Stromal cell of bone marrow (primary cell): ENCODE measurements around the gene FAM163B.

Experiments used
- DNase-seq: peaks from one replicate; pipeline ENCODE4 v3.0.0-alpha.2; 2012; ENCODE audit warnings: low read depth

The FAM163B gene

GRCh38 chr9:133598978-133599377, 10.2 kb downstream of the FAM163B start:
- DNase-seq, result no peak

- no peak for DNase-seq
These were observed 11.8 kb downstream of the FAM163B start for GRCh38 chr9:133597316-133597957.

DNA sequence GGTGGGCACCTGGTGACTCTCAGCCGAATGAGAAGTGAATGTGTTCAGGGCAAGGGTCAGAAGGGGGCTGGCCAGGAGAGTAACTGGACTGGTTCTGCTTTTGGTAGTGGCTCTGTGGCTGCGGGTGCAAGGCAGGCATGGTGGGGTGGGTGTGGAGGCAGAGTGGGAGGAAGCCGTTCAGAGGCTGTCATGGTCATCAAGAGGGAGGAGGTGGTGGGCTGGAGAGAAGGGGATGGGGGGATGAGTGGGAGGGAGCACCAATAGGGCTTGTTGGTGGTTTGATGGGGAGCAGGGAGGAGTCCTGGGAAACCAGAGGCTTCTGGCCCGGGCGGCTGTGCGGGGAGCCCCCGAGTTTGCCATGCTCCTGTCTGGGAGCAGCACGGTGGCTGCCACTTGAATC, 13.3 kb downstream of the FAM163B start:
- DNase-seq, result no peak

DNA sequence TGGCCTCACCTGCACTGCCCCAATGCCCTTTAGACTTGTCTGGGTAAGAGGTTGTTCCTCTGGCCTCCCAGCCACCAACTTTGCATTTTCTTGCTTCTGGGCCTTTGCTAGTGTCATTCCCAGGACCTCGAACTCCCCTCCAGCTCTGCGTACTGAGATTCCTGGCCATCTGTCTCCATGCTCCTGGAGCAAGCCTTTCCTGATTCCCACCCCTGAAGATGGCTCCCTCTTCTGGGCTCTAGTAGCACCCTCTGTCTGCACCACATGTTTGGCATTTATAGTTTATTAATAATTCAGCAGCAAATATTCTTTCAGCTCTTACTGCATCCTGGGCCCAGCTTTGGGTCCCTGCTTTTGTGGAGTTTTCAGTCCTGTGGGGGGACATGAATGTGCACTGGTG, 14.9 kb downstream of the FAM163B start:
- DNase-seq, result no peak

- no peak for DNase-seq
These were observed 15.5 kb downstream of the FAM163B start for GRCh38 chr9:133593587-133594253.

DNA sequence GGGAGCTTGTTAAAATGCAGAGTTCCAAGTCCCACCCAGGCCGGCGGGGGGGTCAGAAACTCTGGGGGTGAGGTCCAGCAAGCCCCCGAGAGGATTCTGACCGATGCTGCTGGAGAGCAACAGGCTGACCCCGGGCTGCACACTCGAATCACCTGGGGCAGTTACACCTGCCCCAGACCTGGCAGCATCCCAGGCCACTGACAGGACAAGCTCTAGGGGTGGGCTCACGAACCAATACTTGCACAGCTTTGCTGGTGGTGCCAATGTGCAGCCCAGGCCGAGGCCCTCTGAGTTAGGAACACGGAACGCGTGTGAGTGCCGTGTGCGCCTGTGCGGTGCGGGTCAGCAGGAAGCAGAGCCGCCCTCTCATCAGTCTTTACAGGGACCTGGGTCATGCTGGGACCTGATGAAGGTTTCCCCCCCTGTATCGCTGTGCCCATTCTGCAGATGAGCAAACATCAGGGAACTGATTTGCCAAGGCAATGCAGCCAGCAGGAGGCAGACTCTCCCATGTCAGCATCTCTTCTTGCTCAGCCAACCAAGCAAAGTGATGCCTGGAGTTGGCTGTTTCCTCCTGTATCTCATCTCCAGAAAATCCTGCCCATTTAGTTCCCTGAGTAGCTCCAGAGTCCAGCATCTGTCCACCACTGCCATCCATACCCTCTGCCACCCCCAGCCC, 16.3 kb downstream of the FAM163B start:
- DNase-seq, result no peak

DNA sequence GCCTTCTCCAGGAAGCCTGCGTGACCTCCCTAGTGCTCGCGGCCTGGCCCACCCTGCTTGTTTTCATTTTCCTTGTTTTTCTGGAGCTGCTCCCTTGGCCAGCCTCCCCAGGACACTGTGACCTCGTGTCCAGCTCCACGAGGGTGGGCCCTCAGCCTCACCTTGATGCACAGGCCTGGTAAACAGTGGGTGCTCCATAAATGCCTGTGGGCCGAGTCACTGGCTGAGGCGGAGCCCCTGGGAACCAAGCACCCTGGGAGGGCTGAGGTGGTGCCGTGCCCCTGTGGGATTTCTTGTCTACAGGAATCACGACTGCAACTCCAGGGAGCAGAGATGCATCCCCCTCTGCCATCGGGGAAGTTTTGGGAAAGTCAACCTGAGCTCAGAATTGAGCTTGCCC, 17.2 kb downstream of the FAM163B start:
- DNase-seq, result no peak

DNA sequence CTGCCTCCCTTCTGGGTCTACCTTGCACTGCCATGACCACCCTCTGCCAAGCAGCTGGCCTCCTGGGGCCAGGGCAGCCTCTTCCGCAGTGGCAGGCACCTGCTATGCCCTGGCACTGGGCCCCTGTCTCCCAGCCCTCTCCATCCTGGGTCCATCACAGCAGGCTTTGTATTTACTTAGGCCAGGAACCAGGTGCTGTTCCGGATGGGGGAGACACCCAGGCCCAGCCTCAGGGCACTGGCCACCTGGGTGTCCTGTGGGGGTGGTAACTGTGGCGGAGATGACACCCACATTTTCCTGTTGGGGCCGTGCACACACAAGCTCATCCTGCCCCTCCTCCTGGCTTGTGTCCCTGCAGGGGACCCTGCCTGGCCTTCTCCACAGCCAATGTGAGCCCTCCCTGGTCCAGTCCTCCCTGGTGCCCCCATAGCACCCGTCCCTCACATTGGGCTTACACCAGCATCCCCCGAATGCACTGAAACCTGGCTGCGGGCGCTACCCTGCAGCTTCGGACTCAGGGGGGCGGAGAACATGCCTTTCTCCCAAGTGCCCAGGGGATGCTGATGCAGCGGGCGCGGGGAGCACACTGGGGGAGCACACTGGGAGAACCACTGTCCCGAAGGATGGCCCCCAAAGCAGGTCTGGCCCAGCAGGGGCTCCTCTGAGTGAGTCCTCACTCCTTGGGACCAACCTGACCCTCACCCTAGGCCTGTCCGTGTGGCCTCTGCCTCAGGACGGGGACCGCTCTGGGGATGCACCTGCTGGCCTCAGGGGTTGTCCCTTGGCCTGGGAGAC, 17.9 kb downstream of the FAM163B start:
- DNase-seq, result no peak

DNA sequence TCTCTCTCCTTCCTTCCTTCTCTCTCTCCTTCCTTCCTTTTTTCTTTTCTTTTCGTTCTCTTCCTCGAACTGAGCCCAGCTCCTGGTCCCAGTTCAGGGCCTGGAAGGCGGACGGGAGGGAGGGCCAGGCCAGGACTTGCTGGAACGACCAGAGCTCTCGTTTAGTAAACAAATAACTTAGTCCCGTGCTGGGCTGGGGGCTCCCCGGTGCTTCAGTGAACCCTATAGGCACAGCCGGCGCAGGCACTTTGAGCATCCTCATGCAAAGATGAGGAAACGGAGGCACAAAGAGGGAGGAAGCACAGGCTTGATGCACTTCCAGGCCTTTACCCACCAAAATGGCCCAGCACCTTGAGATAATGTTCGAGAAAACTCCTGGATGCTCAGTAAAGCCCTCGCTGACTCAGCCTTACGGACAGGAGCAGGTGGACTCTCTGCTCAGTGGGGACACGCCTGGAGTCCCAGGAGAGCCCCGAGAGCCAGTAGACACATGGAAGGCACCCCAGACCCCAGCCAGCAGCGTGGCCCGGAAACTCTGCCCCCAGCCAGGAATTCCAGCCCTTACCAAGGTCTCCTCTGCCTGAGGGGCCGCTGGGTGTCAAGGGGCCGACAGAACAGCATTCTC, 18.8 kb downstream of the FAM163B start:
- no peak for DNase-seq

- DNase-seq, result no peak
These were observed 19.5 kb downstream of the FAM163B start for GRCh38 chr9:133589454-133590227.

DNA sequence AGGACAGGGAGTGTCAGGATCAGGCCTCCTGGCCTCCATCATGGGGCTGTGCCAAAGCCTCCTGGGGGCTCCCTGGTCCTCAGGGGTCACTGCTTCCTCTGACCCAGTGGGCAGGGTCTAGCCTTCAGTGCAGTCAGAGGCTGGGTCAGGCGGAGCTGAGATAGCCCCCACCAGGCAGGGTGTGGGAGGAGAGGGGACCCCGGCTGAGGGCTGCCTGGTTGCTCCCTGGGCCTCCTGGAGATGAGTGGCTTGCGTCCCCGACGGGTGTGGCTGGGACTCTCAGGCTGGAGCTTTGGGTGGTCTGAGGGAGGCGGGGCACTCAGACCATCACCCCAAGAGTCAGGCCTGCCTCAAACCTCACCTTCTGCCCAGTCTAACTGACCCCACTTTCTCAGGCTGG, 21.7 kb downstream of the FAM163B start:
- DNase-seq, result no peak

DNA sequence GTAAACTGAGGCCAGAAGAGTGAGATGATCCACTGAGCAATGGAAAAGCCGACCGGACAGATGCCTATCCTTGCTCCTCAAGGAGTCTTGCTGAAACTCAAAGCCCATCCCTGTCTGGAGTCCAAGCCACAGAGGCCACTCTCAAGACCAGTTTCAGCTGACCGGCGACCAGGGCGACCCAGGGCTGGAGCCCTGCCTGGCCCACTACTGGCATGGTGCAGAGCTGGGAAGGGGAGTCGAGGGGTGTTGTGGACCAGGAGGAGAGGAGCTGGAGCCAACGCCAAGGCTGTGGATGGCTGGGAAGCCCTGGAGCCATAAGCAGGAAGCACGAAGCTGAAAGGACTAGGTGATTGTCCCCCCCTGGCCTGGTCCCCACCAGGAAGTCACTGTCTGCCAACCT, 22.1 kb downstream of the FAM163B start:
- no peak for DNase-seq

DNA sequence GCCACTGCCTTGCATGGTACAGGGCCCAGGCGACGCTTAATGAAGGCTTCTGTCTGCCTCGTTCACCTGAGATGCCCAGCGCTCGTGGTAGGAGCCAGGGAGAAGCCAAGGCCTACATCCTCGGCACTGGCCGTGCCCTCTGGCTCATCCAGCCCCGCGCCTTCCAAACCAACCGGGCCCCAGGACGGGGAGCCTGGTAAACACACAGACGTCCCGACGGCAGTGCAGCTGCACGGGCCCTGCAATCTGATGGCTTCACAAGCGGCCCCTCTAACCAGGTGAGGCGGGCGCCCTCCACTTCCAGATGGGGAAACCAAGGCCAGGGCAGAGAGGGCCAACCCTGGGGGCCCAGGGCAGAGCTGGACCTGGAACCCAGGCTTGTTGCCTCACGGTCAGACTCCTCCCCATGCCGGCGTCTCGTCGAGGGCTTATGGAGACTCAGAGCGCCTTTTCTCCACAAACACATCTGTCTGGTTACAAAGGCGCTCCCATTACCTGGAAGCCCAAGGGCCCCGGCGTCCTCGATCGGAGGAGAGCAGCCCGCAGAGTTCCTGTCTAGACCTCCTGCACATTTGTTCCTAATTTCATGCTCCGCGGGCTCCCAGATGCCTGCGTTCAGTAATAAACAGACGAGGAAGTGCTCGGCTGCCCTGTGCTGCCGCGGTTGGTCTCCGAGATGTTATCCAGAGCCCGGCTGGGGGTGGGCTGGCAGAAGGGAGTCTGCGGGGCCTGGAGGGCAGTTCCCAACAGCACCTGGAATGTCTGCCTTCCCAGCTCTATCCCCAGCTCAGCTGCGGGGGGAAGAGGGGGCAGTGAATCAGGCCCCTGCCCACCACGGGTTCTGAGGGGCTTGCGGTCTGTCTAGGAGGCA, 23.5 kb downstream of the FAM163B start:
- no peak for DNase-seq

DNA sequence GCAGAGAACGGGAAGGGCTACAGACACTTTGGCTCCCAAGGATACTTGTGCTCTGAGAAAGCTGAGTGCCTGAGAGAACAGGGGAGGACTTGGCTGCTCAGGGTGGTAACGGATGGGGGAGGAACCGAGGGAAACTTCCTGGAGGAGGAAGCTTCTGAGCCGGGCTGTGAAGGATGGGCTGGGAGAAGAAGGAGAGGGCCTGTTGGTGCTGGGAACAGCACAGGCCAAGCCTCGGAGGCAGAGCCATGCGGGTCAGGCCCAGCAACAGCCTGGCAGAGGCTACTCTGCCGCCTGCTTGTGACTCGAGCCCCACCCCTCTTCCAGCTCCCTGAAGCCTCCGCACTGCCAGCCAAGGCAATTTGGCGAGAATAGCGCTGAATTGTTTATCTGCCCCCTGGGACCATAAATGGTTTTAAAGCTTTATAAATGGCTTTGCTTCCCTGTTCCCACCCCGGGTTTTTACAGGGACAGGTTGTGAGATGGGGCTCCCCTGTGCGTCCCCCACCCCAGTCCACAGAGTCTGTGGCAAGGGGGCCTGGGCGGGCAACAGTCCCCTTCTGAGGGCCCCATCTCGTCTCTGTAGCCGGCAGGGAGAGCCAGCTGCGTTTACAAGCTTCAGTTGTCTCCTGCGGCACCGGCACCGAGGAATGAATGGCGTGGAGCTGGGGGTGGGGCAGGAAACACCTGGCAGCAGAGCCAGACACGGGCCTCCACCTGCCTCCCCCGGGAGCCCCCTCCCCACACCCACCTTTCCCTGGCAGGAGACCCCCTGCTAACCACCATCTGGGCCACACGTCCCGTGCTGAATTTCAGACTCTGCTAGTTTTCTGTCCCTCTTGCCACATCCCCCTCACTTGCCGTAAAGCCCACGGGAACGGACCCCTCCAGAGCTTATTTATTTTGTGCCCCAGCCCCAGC, 24.4 kb downstream of the FAM163B start:
- DNase-seq, result peak; percentile 11

GRCh38 chr9:133584167-133584558, 25.0 kb downstream of the FAM163B start:
- DNase-seq, result no peak

DNA sequence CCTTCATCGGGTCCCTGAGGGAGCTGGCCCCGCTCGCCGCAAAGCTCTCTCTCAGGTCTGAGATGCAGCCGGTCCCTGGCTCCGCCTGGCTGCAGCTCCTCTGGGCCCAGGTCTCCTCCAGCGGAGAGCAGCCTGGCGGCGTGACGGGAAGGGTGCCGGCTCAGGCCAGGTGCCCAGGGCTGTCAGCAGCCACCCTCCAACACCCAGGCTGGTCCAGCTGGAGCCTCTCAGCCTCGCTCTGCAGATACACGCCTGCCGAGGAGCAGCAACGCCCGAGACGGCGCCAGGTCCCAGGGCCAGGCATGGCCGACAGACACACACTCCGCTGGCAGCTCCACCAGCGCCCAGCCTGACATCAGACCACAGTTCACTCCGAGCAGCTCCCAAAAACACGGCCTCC, 25.6 kb downstream of the FAM163B start:
- no peak for DNase-seq

DNA sequence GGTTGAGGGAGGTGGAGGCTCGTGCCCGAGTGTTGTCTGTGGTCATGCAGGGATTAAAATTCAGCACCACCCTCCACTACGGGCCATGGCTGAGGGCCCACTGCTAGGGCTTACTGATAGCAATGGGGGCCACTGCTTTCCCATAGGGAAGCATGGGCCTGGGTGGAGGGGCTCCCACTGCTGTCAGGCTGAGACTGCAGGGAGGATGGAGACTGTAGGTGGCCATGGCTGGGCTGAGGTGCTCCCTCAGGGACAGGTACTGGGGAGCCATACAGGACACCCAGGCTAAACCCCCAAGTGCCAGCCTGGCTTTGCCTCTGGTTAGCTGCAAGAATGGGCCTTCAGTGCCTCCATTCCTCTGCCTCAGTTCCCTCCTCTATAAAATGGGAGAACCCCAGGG, 26.1 kb downstream of the FAM163B start:
- no peak for DNase-seq

GRCh38 chr9:133582501-133583045, 26.6 kb downstream of the FAM163B start:
- no peak for DNase-seq
